Upper lobe of left lung (tissue), 4 donors: Measurements from ENCODE around the gene TOR1AIP2.

ENCODE experiments used
- EP300 ChIP-seq, 4 donors: sonication (generic); formaldehyde crosslinking; IDR thresholded peaks; one replicate each; pipeline ENCODE4 v1.5.1; 2017; ENCODE audit warnings: antibody characterized with exemption in 4 of 4, control low read depth in 2 of 4
- POLR2A ChIP-seq, 4 donors: fragments of 450-650 bp; IDR thresholded peaks; one replicate each; pipeline ENCODE4 v1.5.1; 2016 to 2017; ENCODE audit warnings: antibody characterized with exemption in 4 of 4, mild to moderate bottlenecking in 2 of 4
- POLR2AphosphoS5 ChIP-seq, 2 donors: sonication (generic); formaldehyde crosslinking; IDR thresholded peaks; one replicate each; pipeline ENCODE4 v1.5.1; 2017; ENCODE audit warnings: antibody characterized with exemption in 2 of 2
- TF ChIP-seq, protein P1 (sequence below), 6 experiments: fragments of 450-650 bp in 4 of 6; fragments of 200-600 bp in 2 of 6; sonication (generic) in 2 of 6; IDR thresholded peaks; one replicate each; pipeline ENCODE4 v1.5.1; 2016 to 2019; ENCODE audit warnings: antibody characterized with exemption in 6 of 6

DNA sequence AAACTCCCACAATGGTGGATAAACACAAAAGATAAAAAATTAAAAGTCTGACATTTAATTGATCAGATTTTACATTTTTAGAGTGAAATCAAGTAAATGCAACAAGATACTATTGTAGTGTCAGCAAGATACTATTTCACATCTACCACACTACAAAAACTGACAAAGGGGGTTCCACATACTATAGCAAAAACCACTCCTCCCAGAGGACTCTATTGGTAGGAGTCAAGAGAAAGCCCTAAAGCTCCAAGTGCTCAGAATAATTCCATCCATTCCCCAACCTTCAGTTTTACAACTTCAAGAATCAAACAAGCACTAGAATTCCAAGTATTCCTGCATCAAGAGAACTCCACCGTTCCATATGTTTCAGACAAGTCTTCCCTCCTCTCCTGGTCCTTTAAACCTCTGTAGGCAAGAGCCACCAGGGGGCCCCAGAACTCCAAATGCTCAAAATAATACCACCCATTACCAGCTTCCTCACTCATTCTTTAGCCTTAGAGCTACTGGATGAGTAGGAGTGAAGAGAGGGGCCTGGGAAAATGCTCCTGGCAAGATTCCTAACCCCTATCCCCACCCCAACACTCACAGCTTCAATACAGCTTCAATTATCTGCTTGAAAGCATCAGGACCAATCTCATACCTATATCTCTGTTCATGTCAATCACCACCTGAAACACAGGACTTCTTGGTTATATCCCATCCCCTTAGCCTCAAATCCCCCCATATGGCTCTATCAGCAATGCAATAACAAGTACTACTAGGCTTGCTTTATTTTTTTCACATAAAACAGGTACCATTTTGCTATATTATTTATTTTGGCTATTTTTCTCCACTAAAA is 9.9 kb downstream of the TOR1AIP2 start:
- no peak for TF ChIP-seq EP300 (IDR thresholded peaks at IDR 0.05)
- TF ChIP-seq, protein P1, sequence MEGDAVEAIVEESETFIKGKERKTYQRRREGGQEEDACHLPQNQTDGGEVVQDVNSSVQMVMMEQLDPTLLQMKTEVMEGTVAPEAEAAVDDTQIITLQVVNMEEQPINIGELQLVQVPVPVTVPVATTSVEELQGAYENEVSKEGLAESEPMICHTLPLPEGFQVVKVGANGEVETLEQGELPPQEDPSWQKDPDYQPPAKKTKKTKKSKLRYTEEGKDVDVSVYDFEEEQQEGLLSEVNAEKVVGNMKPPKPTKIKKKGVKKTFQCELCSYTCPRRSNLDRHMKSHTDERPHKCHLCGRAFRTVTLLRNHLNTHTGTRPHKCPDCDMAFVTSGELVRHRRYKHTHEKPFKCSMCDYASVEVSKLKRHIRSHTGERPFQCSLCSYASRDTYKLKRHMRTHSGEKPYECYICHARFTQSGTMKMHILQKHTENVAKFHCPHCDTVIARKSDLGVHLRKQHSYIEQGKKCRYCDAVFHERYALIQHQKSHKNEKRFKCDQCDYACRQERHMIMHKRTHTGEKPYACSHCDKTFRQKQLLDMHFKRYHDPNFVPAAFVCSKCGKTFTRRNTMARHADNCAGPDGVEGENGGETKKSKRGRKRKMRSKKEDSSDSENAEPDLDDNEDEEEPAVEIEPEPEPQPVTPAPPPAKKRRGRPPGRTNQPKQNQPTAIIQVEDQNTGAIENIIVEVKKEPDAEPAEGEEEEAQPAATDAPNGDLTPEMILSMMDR (IDR thresholded peaks at IDR 0.05): peak in 5 of 6 experiments; percentile 39 to 56 (median 54)
- TF ChIP-seq POLR2A (IDR thresholded peaks at IDR 0.05): no peak
- TF ChIP-seq POLR2AphosphoS5 (IDR thresholded peaks at IDR 0.05): no peak
